ENCODE data around the gene HIVEP3.

HIVEP3 gene

DNA sequence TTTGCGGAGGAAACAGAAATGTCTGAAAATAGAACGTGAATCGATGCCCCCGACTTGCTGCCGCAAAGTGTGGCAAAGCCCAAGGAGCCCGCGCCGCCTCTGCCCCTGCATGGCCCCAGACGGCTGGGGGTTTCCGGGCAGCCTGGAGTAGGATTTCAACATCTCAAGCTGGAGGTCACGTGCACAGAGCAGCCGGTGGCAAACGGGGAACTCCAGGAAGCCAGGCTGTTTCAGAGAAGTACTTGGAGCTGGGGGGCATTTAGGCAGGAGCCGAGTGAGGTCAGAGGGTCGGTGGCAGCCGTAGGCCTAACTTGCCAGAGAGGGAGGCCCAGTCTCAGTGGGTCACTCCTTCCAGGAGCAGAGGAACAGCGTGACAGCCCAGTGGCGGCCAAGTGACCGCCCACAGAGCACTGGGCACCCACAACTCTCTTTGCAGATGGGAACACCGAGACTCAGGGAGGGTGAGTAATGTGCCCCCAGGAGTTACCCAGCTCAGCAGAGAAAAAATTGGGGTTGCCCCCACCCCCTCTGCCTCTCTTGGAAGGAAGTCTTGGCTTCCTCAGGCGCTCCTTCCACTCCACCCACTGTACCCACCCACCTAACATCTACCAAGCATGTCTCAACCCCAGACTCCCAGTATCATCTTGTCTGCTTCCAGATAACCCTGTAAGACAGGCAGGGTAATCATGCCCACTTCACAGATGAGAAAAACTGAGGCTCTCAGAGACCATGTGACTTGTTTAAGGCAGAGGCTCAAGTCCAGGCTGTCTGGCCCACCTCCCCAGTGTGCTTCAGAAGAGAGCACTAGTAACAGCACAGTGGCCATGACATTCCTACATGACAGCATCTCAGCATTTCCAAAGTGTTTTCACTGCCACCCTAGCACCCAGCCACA, 179.4 kb downstream of the HIVEP3 start:
- no peaks in the 10 kb centered on the region for H3F3A ChIP-seq (ENCODE audit: insufficient read depth, low read length)
- TF ChIP-seq, protein P1, sequence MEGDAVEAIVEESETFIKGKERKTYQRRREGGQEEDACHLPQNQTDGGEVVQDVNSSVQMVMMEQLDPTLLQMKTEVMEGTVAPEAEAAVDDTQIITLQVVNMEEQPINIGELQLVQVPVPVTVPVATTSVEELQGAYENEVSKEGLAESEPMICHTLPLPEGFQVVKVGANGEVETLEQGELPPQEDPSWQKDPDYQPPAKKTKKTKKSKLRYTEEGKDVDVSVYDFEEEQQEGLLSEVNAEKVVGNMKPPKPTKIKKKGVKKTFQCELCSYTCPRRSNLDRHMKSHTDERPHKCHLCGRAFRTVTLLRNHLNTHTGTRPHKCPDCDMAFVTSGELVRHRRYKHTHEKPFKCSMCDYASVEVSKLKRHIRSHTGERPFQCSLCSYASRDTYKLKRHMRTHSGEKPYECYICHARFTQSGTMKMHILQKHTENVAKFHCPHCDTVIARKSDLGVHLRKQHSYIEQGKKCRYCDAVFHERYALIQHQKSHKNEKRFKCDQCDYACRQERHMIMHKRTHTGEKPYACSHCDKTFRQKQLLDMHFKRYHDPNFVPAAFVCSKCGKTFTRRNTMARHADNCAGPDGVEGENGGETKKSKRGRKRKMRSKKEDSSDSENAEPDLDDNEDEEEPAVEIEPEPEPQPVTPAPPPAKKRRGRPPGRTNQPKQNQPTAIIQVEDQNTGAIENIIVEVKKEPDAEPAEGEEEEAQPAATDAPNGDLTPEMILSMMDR (IDR thresholded peaks at IDR 0.05; ENCODE audit: low read length), result no peak
- TF ChIP-seq EZH2phosphoT487 (IDR thresholded peaks at IDR 0.05; ENCODE audit: low read length) (no peak), EZH2 (optimal IDR thresholded peaks at IDR 0.05; ENCODE audit: low read depth, low read length) (no peak)
- H2AFZ ChIP-seq (ENCODE audit: low read length), result no peak overlapping the region
- no peaks in the 10 kb centered on the region for H3K36me3 ChIP-seq (replicated peaks; ENCODE audit: insufficient read depth, low read length)
- no peaks in the 10 kb centered on the region for H3K9me3 ChIP-seq (replicated peaks; ENCODE audit: insufficient read depth, low read length)
- H3K9ac ChIP-seq (ENCODE audit: low read length), result no peak overlapping the region
- H3K4me3 ChIP-seq (ENCODE audit: low read length), result no peak overlapping the region
- no peaks in the 10 kb centered on the region for H3K79me2 ChIP-seq (ENCODE audit: low read length)
- DNase-seq, result no peak
- H3K27ac ChIP-seq (ENCODE audit: low read length), result no peak overlapping the region
- no peak overlapping the region for H3K4me2 ChIP-seq (ENCODE audit: low read depth, low read length)
- no peaks in the 10 kb centered on the region for H4K20me1 ChIP-seq (ENCODE audit: insufficient read depth, low read length)
- no peaks in the 10 kb centered on the region for H3K9me2 ChIP-seq (replicated peaks; ENCODE audit: insufficient read depth, low read length)
- H3K4me1 ChIP-seq (ENCODE audit: low read length), result peaks cover 11% of the 10 kb centered on the region
- H3K27me3 ChIP-seq (replicated peaks; ENCODE audit: insufficient read depth, low read length), result no peaks in the 10 kb centered on the region

DNA sequence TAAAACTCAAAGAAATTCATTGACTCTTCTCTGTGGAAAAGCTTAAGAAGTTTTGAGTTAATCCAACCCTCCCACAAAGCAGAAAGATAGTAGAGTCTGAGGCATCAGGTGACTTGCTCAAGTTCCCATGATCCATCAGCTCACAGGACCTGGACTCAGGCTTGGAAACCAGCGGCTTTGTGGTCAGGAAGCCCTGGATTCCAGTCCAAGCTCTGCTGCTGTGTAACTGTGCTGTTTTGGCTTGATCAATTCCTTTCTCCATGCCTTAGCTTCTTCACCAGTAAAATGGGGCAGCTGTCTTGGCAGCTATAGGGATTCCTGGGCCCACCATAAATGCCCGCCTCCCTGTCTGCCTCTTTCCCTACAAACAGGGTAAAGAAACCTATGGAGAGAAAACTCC, 180.2 kb downstream of the HIVEP3 start:
- H2AFZ ChIP-seq (ENCODE audit: low read length), result no peak overlapping the region
- H3K4me3 ChIP-seq (ENCODE audit: low read length), result no peak overlapping the region
- H3K79me2 ChIP-seq (ENCODE audit: low read length), result no peaks in the 10 kb centered on the region
- peaks cover 11% of the 10 kb centered on the region for H3K4me1 ChIP-seq (ENCODE audit: low read length)
- no peaks in the 10 kb centered on the region for H4K20me1 ChIP-seq (ENCODE audit: insufficient read depth, low read length)
- no peak for DNase-seq
- H3K9ac ChIP-seq (ENCODE audit: low read length), result no peak overlapping the region
- H3K9me2 ChIP-seq (replicated peaks; ENCODE audit: insufficient read depth, low read length), result no peaks in the 10 kb centered on the region
- H3K27me3 ChIP-seq (replicated peaks; ENCODE audit: insufficient read depth, low read length), result no peaks in the 10 kb centered on the region
- TF ChIP-seq EZH2 (optimal IDR thresholded peaks at IDR 0.05; ENCODE audit: low read depth, low read length) (no peak), EZH2phosphoT487 (IDR thresholded peaks at IDR 0.05; ENCODE audit: low read length) (no peak)
- TF ChIP-seq, protein P1 (IDR thresholded peaks at IDR 0.05; ENCODE audit: low read length), result no peak
- H3K4me2 ChIP-seq (ENCODE audit: low read depth, low read length), result no peak overlapping the region
- no peaks in the 10 kb centered on the region for H3K9me3 ChIP-seq (replicated peaks; ENCODE audit: insufficient read depth, low read length)
- no peaks in the 10 kb centered on the region for H3F3A ChIP-seq (ENCODE audit: insufficient read depth, low read length)
- no peak overlapping the region for H3K27ac ChIP-seq (ENCODE audit: low read length)
- H3K36me3 ChIP-seq (replicated peaks; ENCODE audit: insufficient read depth, low read length), result no peaks in the 10 kb centered on the region

DNA sequence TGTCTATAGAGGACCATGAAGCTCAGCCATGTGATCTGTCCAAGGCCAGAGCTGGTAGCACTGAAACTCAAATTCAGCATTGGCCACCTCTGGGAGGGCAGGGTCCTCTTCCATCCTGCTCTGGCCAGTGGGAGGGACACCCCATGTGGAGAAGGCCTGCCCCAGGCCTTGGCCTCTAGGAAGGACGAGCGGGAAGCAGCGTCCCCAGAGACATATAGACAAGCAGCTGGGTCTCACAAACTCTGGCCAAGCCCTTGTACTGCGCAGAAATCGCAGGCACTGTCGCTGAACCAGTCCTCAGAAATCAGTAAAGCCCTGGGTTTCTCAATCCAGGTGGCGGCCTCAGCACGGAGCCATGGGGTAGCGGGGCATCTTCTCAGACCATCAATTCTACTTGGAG, 180.7 kb downstream of the HIVEP3 start:
- no peak overlapping the region for H3K4me2 ChIP-seq (ENCODE audit: low read depth, low read length)
- H3K79me2 ChIP-seq (ENCODE audit: low read length), result no peaks in the 10 kb centered on the region
- no peak overlapping the region for H3K9ac ChIP-seq (ENCODE audit: low read length)
- H3K9me2 ChIP-seq (replicated peaks; ENCODE audit: insufficient read depth, low read length), result no peaks in the 10 kb centered on the region
- H3K4me1 ChIP-seq (ENCODE audit: low read length), result peaks cover 11% of the 10 kb centered on the region
- no peaks in the 10 kb centered on the region for H3K36me3 ChIP-seq (replicated peaks; ENCODE audit: insufficient read depth, low read length)
- no peak for DNase-seq
- no peak overlapping the region for H3K27ac ChIP-seq (ENCODE audit: low read length)
- no peaks in the 10 kb centered on the region for H3K27me3 ChIP-seq (replicated peaks; ENCODE audit: insufficient read depth, low read length)
- H4K20me1 ChIP-seq (ENCODE audit: insufficient read depth, low read length), result no peaks in the 10 kb centered on the region
- no peaks in the 10 kb centered on the region for H3F3A ChIP-seq (ENCODE audit: insufficient read depth, low read length)
- TF ChIP-seq EZH2phosphoT487 (IDR thresholded peaks at IDR 0.05; ENCODE audit: low read length), result no peak
- no peak overlapping the region for H3K4me3 ChIP-seq (ENCODE audit: low read length)
- no peaks in the 10 kb centered on the region for H3K9me3 ChIP-seq (replicated peaks; ENCODE audit: insufficient read depth, low read length)
- no peak overlapping the region for H2AFZ ChIP-seq (ENCODE audit: low read length)
